ENCODE measurements around the gene JAKMIP2.
A peak's percentile ranks its signal among the peaks of the same experiment; 100 is the strongest.

JAKMIP2 gene

DNA sequence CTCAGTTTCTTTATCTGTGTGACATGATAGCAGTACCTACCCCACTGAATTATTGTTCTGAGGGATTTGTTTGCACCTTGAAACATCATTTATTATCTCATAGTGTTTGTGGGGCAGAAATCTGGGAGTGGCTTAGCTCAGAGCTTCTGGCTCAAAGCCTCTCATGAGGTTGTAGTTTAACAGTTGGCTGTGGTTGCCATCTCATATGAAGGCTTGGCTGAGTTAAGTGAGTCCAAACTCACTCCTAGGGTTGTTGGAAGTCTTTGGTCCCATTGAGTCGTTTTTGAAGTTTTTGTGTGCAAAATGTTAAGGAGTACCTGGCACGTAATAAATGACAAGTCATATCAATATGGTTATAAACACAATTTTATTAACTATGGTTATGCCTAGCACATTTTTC lies 3.6 kb upstream of the JAKMIP2 start:
- DNase-seq = no peak

DNA sequence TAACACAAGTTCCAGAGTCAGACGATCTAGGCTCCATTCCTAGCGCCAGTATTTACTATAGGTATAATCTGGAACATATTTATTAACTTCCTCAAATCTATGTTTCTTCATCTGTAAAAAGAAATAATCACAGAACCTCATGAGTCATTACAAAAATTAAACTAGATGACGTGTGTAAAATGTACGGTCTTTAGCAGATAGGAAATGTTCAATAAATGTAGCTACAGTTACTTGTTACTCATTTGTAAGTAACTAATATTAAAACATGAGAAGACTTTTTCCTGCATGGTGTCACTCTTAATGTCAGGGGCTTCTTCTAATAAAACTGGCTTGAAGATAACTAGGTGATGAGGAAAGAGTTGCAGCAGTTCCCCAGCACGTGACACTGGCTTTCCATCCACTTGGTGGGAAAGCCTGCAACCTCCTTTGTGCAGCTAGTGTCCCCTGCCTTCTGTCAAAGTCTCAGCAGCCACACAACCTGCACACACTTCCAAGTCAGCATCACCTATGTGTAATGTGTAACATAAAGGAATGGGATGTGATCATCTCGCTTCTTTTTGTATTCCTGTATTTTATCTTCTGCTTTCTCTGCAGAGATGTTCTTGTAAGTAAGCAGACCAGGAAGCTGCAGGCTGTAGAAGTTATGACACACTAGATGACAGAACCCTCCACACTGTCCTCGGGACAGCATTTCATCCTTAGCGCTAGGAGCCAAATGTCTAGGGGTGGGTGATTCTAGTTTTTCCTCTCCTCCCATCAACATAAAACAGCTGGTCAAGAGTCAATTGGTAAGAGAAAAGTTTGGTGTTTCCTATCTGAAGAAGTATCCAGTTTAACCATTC lies 1.8 kb upstream of the JAKMIP2 start:
- no peak for DNase-seq

DNA sequence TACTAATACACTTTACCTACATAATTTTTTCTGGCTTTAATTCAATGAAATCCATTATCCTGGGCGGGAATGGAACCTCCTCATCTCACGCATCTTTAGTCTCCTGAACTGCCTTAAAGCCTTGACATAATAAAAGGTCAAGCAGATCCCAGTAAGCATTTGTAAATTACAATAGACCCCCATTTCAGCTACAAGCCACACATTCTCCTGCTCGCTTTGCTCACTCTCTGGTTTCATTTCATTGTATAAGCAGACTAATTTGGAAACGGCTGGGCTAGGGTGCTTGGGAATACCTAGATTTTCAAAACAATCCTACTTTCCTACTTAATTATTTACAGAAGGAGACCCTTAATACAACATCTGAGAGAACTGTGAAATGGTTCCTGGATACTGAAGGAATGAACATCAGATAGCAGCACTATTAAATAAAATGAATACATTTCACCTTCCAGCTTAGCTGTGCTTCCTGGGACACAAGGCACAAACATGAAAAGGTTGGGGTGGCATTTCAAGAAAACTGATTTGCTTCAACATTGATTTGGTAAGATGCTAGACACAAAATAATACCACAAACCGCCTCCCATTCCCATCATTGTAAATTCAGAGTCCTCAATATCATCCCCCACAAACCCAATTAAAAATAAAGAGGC lies 1.5 kb downstream of the JAKMIP2 start:
- peak; percentile 42 for DNase-seq

DNA sequence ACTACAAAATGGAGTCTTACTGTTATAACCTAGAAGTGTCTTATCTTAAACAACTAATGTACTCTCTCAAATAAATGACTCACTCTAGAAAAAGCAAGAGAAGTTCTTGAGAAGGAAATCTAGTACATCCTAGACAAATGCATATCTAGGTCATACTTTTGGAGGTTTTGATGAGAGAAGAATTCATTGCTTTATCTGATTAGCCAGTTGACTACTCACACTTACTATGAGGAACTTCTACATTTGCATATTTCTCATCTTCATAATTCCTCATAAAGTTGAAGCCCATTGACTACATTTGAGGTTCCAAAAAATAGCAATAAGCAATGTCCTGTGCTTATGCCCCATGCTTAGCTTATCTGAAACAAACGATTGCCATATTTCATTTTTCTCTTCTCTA lies 2.8 kb downstream of the JAKMIP2 start:
- no peak for DNase-seq

DNA sequence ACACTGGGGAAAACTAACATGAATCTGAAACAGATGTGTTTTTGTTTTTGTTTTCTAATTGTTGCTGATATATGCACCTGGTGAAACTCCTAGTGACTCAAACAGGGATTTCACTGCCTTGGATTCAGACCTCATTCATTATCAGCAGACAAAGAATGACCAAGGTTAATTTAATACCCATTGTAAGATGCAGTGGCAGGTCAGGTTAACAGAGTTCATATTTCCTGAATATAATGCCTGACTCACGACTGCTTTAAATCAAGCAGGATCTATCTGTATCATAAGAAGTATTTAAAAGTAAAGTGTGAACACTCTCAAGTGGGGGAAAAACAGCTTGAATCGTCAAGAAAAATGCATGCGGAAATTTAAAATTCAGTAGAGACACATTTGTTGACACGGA lies 5.5 kb downstream of the JAKMIP2 start:
- no peak for DNase-seq

DNA sequence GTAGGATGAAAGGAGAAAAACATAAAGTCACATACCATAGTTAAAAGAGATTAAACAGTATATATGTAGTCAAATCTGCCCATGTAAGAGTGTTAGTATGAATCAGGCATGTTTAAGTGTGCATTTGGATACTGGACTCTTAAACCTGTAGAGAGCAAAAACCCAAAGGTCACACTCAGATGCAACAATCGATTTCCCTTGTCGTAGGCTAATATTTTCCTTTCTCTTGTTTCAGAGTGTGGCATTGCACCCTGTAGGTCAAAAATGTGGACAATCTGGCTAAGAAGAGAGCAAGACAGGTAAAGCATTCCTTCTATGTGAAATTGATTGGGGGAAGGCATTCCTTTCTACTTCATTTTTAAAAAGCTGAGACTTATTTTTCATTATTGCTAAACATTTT lies 8.9 kb downstream of the JAKMIP2 start:
- no peak for DNase-seq

DNA sequence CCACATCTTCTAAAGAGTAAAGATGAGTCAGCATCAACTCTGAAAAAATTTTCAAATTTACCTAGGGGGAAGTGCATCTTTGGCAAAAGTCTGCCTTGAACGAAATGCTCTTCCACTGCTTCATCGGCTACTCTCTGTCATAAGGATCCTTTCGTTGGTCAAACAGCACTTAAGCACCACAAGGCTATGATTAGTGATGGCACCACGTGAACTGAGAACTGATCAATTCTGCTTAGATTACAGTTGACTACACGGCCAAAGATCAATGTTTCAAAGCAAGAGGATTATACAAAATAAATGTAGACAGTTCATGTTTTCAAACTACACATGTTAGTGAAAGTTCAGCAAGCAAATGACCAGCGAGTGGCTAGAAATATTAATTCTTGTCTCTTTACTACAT lies 9.4 kb downstream of the JAKMIP2 start:
- DNase-seq = no peak

DNA sequence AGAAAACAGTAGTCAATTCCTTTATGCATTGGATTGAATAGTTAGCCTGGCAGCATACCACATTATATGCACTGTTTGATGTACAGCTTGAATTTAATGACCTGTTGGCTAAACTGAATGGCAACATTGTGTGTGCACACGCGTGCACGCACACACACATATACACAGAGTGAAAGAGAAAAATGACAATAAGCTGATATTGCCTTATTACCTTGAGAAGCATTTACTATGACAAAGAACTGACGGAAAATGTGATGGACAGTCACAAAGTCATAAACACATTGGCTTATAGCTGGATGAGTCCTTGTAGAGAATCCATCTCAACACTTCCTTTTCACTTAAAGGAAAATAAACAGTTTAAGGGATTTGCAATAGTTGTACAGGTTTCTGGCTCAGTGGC lies 15.5 kb downstream of the JAKMIP2 start:
- no peak for DNase-seq

DNA sequence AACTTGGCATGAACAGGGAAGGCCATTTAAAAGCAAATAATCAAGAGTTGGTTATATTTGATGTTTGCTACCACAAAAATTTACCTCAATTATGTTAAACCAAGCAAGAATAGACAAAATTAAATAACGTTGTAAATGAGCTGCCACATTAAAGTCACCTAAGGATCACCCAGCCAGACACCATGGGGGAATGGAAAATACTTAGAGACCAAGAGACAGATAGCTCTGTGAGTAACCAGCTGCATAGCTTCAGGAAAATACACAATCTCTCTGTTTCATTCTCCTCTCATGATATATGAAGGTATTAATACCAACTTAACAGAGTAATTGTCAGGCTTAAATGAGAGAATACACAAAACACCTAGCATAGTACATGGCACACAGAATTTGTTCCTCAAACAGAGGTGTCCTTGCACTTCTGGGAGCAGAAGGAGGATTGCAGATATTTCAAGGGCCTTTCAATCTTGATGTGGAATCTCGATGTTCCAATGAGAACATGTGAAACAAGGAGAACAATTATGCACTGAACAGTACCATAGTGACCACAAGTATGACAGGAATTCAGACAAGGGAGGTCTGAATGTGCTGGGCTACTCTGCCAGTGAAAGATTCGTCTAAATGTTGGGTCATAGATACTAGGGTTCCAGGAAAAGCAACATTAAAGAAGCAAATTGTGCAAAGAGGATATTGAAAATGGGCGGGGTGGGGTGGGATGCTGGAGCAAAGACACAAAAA lies 18.6 kb downstream of the JAKMIP2 start:
- no peak for DNase-seq

DNA sequence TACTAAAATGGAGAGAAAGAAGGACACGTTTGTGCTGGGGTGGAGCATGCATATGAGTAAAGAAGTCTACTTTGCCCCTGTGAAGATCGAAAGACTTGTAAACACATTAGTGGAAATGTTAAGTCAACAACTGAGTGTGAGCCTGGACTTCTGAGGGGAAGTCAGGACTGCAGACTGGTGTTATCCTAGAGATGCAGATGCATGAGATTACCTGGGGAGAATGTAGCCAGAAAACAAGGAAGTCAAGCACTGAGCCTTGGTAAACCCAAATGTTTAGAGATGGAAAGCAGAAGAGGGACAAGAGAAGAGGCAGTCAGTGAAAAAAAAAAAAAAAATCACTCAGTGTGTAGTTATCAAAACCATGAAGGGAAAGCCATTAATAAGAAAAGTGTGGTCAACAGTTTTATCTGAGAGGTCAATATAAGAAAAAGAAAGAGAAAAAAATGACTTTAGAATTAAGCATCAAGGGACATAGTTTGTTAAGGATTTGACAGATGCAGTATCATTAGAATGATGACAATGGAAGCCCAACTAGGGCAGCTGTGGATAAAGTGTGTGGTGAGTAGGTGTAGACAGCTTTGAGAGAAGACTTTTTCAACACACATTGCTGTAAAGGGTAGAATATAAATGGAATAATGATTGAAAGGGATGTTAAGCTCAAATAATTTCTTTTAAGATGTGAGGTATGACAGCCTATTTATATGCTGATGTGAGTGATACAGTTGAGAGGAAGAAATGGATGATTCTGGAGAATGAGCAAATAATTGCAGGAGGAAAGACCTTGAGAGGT lies 22.2 kb downstream of the JAKMIP2 start:
- DNase-seq = no peak

DNA sequence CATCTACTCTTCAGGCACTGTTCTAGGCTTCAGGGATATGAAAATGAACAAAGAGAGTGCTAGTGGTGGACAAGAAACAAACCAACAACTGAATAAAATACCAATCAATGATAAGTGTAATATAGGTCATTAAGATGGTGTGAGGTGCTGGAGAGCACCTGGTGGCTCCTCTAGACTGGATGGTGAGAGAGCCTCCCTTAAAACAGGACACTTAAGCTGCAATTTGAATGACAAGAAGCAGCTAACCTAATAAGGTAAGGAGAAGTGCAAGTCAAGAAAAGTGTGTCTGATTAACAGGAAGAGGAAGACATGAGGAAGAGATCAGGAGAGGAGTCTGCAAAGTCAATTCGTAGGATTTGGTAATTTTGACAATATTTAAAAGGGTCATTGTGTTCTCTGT lies 23.1 kb downstream of the JAKMIP2 start:
- no peak for DNase-seq

DNA sequence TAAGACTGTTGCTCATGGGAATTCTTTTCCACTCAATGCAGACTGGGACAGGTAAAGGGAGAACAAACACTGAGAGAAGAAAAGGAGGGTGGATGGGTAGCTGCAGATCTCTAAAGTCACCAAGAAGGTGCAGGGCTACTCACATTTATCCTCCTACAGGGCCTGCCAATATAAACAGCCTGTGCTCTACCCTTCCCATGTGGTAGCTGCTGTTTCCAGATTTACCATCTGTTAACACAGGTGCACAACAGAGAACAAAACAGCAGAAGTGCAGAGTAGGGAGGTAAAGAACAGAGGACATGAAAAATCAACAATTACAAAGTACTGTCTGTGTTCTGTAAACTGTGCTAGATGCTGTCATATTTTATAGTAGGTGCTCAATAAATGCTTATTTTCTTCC lies 26.0 kb downstream of the JAKMIP2 start:
- no peak for DNase-seq

DNA sequence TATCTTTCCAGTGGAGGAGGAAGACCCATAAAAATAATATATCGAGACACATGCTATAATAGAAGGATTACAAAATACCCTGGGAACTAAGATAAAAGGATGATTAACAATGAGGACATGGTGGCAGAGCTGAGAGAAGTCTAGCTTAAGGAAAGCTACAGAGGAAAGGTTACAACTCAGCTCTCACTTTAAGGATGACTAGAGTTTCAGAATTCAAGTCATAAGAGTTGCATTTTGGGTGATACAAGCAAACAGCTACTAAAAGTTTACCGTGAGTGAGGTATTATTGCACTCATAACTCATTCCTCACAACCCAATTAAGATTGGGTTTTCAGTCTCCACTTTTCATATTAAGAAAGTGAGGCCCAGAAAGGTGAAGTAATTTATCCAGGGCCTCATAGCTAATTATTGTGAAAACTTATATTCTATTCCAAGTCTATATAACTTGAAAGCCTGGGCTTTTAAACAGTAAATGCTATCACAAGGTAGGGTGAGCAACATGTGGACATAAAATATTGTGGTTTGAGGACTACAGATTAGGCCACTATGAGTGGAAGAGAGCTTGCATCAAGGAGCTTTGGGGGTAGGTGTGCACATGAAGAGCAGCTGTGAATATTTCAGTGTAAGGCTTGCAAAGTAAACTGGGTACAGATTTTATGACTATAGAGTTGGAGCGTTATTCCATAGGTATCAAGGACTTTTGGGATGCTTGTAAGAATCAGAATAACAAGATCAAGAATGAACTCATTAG lies 28.0 kb downstream of the JAKMIP2 start:
- no peak for DNase-seq

DNA sequence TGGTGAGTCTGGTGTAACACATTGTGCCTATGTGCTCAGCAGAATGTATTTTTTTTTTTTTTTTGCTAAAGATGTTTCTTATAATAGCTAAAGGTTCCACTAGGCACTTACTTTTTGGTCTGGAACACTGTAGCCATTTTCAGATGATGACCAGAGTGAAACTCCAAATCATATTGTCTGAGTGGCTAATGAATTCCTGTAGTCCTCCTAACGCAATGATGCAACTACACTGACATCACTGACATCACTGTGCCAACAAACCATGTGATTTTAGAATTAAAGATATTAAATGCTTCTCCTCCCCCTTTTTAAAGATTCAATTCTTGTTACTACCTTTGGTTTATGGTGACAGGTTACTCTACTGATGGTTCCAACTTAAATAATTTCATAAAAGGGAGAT lies 28.8 kb downstream of the JAKMIP2 start:
- no peak for DNase-seq

DNA sequence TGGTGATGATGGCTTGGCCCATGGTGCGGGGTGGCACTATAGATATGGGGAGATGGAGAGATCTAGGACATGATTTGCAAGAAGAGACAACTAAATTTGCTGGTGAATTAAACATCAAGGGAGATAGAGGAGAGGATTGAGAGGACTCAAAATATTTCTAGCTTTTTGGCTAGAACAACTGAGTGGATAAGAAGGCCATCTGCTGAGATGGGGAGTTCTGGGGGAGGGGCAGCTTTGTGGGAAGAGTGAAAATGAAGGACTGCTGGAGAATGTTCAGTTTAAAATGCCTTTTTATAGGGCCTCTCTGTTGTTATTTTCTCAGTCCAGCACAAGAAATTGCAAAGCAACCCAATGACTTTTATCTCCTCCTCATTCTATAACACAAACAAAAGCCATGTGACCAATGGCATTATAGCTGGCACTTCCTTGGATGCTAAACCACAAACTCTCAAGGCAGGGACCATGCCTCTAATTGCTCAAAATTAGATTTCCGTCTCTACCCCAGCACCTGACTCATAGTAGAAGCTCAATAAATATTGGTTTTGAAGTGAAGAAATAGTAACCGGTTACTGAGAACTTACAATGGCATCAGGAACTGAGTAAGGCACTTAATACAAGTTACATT lies 29.8 kb downstream of the JAKMIP2 start:
- DNase-seq = no peak

DNA sequence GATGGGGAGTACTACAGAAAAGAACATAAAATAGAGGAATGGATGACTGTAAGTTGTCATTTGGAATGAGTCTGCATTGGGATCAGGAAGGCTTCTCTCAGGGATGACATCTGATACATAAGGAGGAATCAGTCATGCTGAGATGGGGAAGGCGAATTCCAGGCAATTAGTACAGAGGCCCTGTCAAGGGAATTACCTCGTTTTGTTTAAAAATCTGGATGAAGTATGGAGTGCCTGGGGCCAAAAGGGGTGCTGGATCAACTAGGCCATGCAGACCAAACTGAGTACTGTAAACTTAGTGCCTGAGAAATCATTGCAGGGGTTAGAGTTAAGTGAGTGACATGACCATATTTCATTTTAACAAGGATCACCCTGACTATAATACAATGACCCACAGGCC lies 30.5 kb downstream of the JAKMIP2 start:
- no peak for DNase-seq

DNA sequence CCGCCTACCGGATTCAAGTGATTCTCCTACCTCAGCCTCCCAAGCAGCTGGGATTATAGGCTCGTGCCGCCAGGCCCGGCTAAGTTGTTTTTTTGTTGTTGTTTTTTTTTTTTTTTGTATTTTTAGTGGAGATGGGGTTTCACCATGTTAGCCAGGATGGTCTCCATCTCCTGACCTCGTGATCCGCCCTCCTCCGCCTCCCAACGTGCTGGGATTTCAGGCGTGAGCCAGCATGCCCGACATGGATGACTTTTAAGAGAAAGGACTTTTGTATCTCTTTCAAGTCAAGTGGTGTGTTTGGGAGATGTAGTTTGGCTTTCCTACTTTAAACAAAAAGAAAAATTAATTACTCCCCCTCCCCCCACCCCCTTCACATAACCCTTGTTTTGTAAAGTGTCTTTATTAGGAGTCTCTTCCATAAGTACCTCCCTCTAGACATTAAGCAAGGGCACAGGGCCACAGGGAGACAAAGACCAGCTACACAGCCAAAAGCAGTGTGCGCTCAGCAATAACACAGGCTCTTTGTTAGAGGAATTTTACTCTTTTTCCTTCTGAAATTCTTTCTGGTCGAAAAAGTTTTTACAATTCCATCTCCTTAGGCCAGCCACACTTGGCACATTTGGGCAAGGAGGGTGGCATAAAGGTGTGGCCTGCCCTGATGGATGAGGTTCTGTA lies 31.2 kb downstream of the JAKMIP2 start:
- DNase-seq = no peak

DNA sequence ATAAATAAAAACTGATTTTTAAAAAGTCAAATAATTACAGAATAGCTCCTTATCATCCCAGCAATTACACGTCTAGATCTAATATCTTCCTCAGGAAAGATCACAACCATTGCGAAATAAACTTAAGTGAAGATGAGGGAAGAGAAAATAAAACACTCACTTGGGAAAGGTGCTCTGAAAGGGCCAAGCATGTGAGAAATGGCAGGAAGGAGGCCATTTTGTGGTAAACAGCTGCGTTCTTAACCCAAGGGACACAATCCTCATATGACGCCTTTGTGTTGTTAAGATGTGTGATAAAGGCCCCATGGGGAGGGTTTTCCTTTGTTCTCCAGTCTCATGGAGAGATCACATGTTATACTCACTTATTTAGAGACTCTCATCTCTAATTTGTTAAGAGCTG lies 32.5 kb downstream of the JAKMIP2 start:
- DNase-seq = no peak

DNA sequence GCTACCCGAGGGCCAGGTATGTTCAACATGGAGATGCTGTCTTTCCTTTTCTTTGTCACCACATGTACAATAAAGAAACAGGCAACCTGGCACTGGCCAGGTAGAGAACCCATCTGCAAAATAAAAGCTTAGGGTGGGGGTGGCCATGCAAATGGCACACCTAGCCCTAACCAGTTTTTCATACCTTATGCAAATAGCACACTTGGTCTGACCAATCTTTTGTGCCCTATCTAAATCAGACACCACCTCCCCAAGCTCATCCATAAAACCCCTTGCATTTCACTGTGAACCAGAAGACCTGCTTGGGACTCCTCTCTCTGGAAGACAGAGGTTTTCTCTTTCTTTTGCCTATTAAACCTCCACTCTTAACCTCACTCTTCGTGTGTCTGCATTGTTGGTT lies 33.9 kb downstream of the JAKMIP2 start:
- DNase-seq = peak; percentile 64

DNA sequence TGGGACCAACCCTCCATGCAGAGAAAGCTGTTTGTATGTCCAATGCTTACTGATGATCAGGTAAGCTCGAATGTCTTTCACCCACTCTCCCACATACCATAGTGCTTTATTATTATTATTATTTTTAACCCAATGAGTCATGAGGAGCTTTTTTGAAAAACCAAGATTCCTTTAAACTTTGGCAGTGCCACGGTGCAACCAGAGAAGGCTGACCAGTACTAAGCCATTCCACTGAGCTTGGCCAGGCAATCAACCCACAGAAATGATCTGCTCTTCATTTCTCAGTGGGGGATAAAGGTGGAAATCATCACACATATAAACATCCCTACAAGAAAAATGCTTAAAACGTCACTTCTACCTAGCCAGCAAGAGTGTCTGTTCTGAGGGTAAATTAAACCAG lies 35.5 kb downstream of the JAKMIP2 start:
- no peak for DNase-seq

DNA sequence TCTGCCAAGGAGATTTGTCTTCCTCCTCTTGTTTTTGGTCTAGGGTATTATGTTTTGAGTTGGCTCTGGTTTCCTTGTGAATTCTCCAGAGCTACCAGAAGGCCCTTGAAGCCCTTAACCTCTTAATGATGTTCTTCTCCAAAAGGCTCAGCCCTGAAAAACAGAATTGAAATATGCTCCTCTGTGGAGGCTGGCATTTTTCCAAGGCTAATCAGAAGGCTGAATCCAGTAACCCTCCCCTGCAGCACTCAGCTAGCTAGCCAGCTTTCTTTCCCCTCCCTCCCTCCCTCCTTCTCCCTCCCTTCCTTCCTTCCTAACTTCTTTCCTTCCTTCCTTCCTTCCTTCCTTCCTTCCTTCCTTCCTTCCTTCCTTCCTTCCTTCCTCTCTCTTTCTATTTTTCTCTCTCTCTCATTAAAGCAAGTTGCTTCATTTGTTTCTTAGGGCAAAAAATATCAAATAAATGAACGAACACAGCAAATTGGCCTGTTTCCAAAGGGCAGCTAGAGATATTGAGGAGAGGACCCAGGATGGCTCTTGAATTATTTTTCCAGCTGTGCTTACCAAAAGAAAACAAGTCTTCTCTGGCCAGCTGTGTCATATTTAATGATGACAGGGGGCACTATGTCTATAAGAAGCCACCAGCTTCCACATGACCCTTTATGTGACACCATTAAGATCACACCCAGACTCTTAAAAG lies 38.7 kb downstream of the JAKMIP2 start:
- no peak for DNase-seq
